Hindlimb muscle (tissue), 1 donor: ENCODE measurements around the gene FXYD4. TPM values are rescaled to one million over a fixed set of nuclear protein-coding genes. Genes with fewer than 3 reads are reported as not detected.
"Not testable (repeated sequence)": the region's sequence is repeated elsewhere in the genome, so short reads cannot be mapped to it uniquely, and the experiment has no call there.

Experiments used
- DNase-seq: peaks from one replicate; pipeline ENCODE4 v3.0.0-alpha.2; 2013
- polyA plus RNA-seq: library from polyadenylated mRNA; unstranded; fragments of 120-200 nt; gene quantifications from one replicate; pipeline ENCODE4 v1.2.1, GENCODE V29; 2013; ENCODE audit not compliant: insufficient read length

The FXYD4 gene
- polyA plus RNA-seq, 1 donor: 1.1 TPM

- DNase-seq: no peak
Observed at GRCh38 chr10:43421201-43421507, 49.7 kb downstream of the FXYD4 start.

DNA sequence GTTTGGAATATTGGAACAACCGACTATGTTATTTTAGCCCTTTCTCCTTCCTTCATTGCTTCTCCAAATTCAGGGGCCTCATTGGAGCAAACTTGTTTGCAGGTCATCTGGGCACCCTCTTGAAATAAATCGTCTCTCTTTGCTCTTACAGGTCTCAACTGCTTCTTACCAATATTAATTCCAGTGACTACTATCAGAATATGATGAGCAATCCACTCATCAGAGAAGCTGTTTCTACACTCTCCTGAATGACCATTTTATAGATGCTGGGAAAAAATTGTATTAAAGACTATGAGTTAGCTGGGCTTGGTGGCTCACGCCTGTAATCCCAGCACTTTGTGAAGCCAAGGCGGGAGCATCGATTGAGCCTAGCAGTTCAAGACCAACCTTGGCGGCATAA, 50.1 kb downstream of the FXYD4 start:
- DNase-seq: no peak

- DNase-seq: not testable (repeated sequence)
Observed at GRCh38 chr10:43421944-43422343, 50.5 kb downstream of the FXYD4 start.

GRCh38 chr10:43424416-43424815, 53.0 kb downstream of the FXYD4 start:
- no peak for DNase-seq

Other genes starting within 250 kb of the FXYD4 start
- 24.2 TPM for gene CSGALNACT2, start 233.2 kb upstream of the FXYD4 start, polyA plus RNA-seq
- 0.22 TPM for gene RASGEF1A, start 104.6 kb upstream of the FXYD4 start, polyA plus RNA-seq
- gene HNRNPF, start 37.5 kb downstream of the FXYD4 start, polyA plus RNA-seq: 109 TPM
- 3.0 TPM for gene ZNF487, start 65.5 kb downstream of the FXYD4 start, polyA plus RNA-seq
- gene ZNF239, start 203.0 kb downstream of the FXYD4 start, polyA plus RNA-seq: 8.1 TPM
- gene ZNF485, start 234.8 kb downstream of the FXYD4 start, polyA plus RNA-seq: 3.0 TPM